Small intestine (tissue), 7 donors: ENCODE results near the gene HMGXB3. TPM values are rescaled to one million over a fixed set of nuclear protein-coding genes. Genes with fewer than 3 reads are reported as not detected.

Experiments used
- DNase-seq, 2 donors: peaks; one replicate each; pipeline versions ENCODE4 v3.0.0 to v3.0.0-alpha.2; 2013
- FAIRE-seq: peaks from 2 replicates; lab custom pipeline; 2012; peaks lifted over from hg19 to GRCh38; lab: Jason Lieb, UNC
- H3K27ac ChIP-seq, 3 donors: one replicate each; pipeline ENCODE4 v1.5.1; 2013; ENCODE audit warnings: low read length in 2 of 3, mild to moderate bottlenecking in 2 of 3, control low read depth in 1 of 3, inconsistent platforms in 1 of 3, low read depth in 1 of 3, moderate library complexity in 1 of 3
- H3K27me3 ChIP-seq, 3 donors: one replicate each; pipeline ENCODE4 v1.6.1; 2013; ENCODE audit warnings: low read length in 3 of 3, inconsistent platforms in 1 of 3; ENCODE audit not compliant: control insufficient read depth in 3 of 3, insufficient read depth in 3 of 3
- H3K36me3 ChIP-seq, 3 donors: one replicate each; pipeline ENCODE4 v1.6.1; 2013; ENCODE audit warnings: low read length in 3 of 3, inconsistent platforms in 1 of 3, low read depth in 1 of 3, mild to moderate bottlenecking in 1 of 3, moderate library complexity in 1 of 3; ENCODE audit not compliant: control insufficient read depth in 3 of 3, insufficient read depth in 2 of 3
- H3K4me1 ChIP-seq, 3 donors: one replicate each; pipeline ENCODE4 v1.6.1; 2013; ENCODE audit warnings: low read length in 2 of 3, inconsistent platforms in 1 of 3, low read depth in 1 of 3, mild to moderate bottlenecking in 1 of 3, moderate library complexity in 1 of 3; ENCODE audit not compliant: control insufficient read depth in 3 of 3, insufficient read depth in 2 of 3
- H3K4me3 ChIP-seq, 3 donors: one replicate each; pipeline ENCODE4 v1.5.1; 2013; ENCODE audit warnings: low read length in 3 of 3, control low read depth in 1 of 3, inconsistent platforms in 1 of 3, low read depth in 1 of 3, mild to moderate bottlenecking in 1 of 3, moderate library complexity in 1 of 3
- H3K9me3 ChIP-seq, 2 donors: one replicate each; pipeline ENCODE4 v1.6.1; 2013; ENCODE audit warnings: low read depth in 1 of 2, low read length in 1 of 2; ENCODE audit not compliant: control insufficient read depth in 2 of 2, insufficient read depth in 1 of 2
- WGBS, 3 donors: extraction: QIAGEN DNeasy Blood & Tissue Kit; methylation state at CpG; one replicate each; pipeline ENCODE4 v1.1.7; 2013; 5-methylcytosine and 5-hydroxymethylcytosine counted together
- polyA plus RNA-seq, 4 donors: library from polyadenylated mRNA; stranded (reverse) in 3 of 4; unstranded in 1 of 4; fragments of 200-250 nt in 3 of 4; fragments of 120-200 nt in 1 of 4; gene quantifications; one replicate each; pipeline versions ENCODE4 v1.2.1 to v1.2.3, GENCODE V29; 2013
- donor health status: healthy with polysubstance abuse.
- donor health status: control.
- donor health status: control.
- donor health status: Bipolar disorder and iron deficiency.
- donor health status: healthy.

HMGXB3 gene
- polyA plus RNA-seq, 4 donors: 8.1 to 35.1 (median 13.4) TPM

- no peak overlapping the region for H3K4me3 ChIP-seq
- no peaks in the 10 kb centered on the region for H3K36me3 ChIP-seq
- peaks cover 0 to 6% (median 0%) of the 10 kb centered on the region in 3 donors for H3K4me1 ChIP-seq
- H3K27me3 ChIP-seq: no peaks in the 10 kb centered on the region
- no peaks in the 10 kb centered on the region for H3K9me3 ChIP-seq
- DNase-seq (no peak), FAIRE-seq (no peak)
- WGBS, 3 donors: 35 to 54% (median 39%) methylated on average over 3 of the region's 3 CpGs
- no peak overlapping the region for H3K27ac ChIP-seq
These were observed 91.7 kb downstream of the HMGXB3 start for GRCh38 chr5:150092159-150092787.

DNA sequence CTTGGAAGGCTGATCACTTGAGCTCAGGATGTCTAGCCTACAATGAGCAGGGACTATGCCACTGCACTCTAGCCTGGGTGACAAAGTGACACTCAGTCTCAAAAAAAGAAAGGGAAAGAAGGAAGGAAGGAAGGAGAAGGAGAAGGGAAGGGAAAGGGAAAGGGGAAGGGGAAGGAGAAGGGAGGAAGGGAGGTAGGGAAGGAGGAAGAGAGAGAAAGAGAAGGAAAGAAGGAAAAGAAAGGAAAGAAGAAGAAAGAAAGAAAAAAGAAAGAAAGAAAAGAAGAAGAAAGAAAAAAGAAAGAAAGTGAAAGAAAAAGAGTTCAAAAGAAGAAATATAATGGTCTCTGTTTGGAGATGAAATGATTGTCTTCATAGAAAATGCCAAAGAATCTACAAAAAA lies 96.6 kb downstream of the HMGXB3 start:
- Histone ChIP-seq H3K4me1 (peaks cover 0 to 2% (median 0%) of the 10 kb centered on the region in 3 donors), H3K27me3 (no peaks in the 10 kb centered on the region), H3K4me3 (no peak overlapping the region), H3K9me3 (no peaks in the 10 kb centered on the region), H3K27ac (no peak overlapping the region), H3K36me3 (no peaks in the 10 kb centered on the region)
- DNase-seq (no peak), FAIRE-seq (no peak)

- FAIRE-seq: no peak
- Histone ChIP-seq H3K9me3 (no peaks in the 10 kb centered on the region), H3K36me3 (no peaks in the 10 kb centered on the region), H3K4me3 (no peak overlapping the region), H3K4me1 (peaks cover 0 to 8% (median 6%) of the 10 kb centered on the region in 3 donors), H3K27ac (no peak overlapping the region), H3K27me3 (no peaks in the 10 kb centered on the region)
- WGBS, 3 donors: 75 to 77% (median 76%) methylated on average over 6 of the region's 6 CpGs
- no peak for DNase-seq
These were observed 100.5 kb downstream of the HMGXB3 start for GRCh38 chr5:150101023-150101422.

Other genes with a start within 250 kb of the HMGXB3 start
- 1 to 10 TPM in 1 of 4 donors, under 1 TPM in 1, not detected in 2; 0.03 to 1.3 TPM for gene PDE6A, start 55.9 kb upstream of the HMGXB3 start, polyA plus RNA-seq
- 100 to 1,000 TPM in 1 of 4 donors, 1 to 10 TPM in 3; 2.7 to 155 (median 5.5) TPM for gene SLC26A2, start 40.0 kb upstream of the HMGXB3 start, polyA plus RNA-seq
- 1 to 10 TPM; 1.6 to 5.9 (median 3.0) TPM for gene TIGD6, start 85 bp upstream of the HMGXB3 start, polyA plus RNA-seq
- 10 to 100 TPM in 1 of 4 donors, 1 to 10 TPM in 3; 4.1 to 31.1 (median 6.1) TPM for gene CSF1R, start 85.8 kb downstream of the HMGXB3 start, polyA plus RNA-seq
- gene PDGFRB, start 155.1 kb downstream of the HMGXB3 start, polyA plus RNA-seq: 10 to 100 TPM in 2 of 4 donors, 1 to 10 TPM in 1, under 1 TPM in 1; 0.45 to 31.6 (median 11.8) TPM
- gene CDX1, start 166.0 kb downstream of the HMGXB3 start, polyA plus RNA-seq: 100 to 1,000 TPM; 205 to 308 (median 228) TPM
- 1 to 10 TPM in 3 of 4 donors, under 1 TPM in 1; 0.81 to 7.1 (median 2.2) TPM for gene SLC6A7, start 189.3 kb downstream of the HMGXB3 start, polyA plus RNA-seq